ENCODE measurements around the gene HHIPL2. TPM values are rescaled to one million over a fixed set of nuclear protein-coding genes. Genes with fewer than 3 reads are reported as not detected.
"Not testable (repeated sequence)": the region's sequence is repeated elsewhere in the genome, so short reads cannot be mapped to it uniquely, and the experiment has no call there.

The HHIPL2 gene
- total and polyA plus RNA-seq, 2 donors = 0.33 to 0.57 TPM

- Histone ChIP-seq H3K4me1 (ENCODE audit: control insufficient read depth in 2 of 2, insufficient read depth in 2 of 2, low read length in 2 of 2) (no peaks in the 10 kb centered on the region), H3K36me3 (ENCODE audit: control insufficient read depth in 2 of 2, insufficient read depth in 2 of 2, low read length in 1 of 2) (no peaks in the 10 kb centered on the region), H3K27me3 (ENCODE audit: control insufficient read depth in 2 of 2, insufficient read depth in 1 of 2, low read length in 1 of 2) (no peaks in the 10 kb centered on the region), H3K4me3 (ENCODE audit: low read length in 2 of 2) (no peak overlapping the region), H3K9me3 (ENCODE audit: control insufficient read depth in 2 of 2, insufficient read depth in 1 of 2, low read length in 1 of 2) (no peaks in the 10 kb centered on the region), H3K27ac (ENCODE audit: low read depth in 1 of 2, low read length in 1 of 2) (no peak overlapping the region)
- WGBS = 96% methylated on average over 3 of the region's 3 CpGs
- no peak for DNase-seq (ENCODE audit: low read depth in 6 of 9, low spot score in 9 of 9)
Observed at GRCh38 chr1:222529181-222529580, 18.7 kb downstream of the HHIPL2 start.

GRCh38 chr1:222525951-222526350 is 22.0 kb downstream of the HHIPL2 start:
- Histone ChIP-seq H3K9me3 (ENCODE audit: control insufficient read depth in 2 of 2, insufficient read depth in 1 of 2, low read length in 1 of 2) (no peaks in the 10 kb centered on the region), H3K4me1 (ENCODE audit: control insufficient read depth in 2 of 2, insufficient read depth in 2 of 2, low read length in 2 of 2) (no peaks in the 10 kb centered on the region), H3K36me3 (ENCODE audit: control insufficient read depth in 2 of 2, insufficient read depth in 2 of 2, low read length in 1 of 2) (no peaks in the 10 kb centered on the region), H3K27ac (ENCODE audit: low read depth in 1 of 2, low read length in 1 of 2) (no peak overlapping the region), H3K4me3 (ENCODE audit: low read length in 2 of 2) (no peak overlapping the region), H3K27me3 (ENCODE audit: control insufficient read depth in 2 of 2, insufficient read depth in 1 of 2, low read length in 1 of 2) (no peaks in the 10 kb centered on the region)
- 57% methylated on average over 2 of the region's 2 CpGs for WGBS
- no peak for DNase-seq (ENCODE audit: low read depth in 6 of 9, low spot score in 9 of 9)

- Histone ChIP-seq H3K4me3 (ENCODE audit: low read length in 2 of 2) (no peak overlapping the region), H3K27ac (ENCODE audit: low read depth in 1 of 2, low read length in 1 of 2) (no peak overlapping the region), H3K4me1 (ENCODE audit: control insufficient read depth in 2 of 2, insufficient read depth in 2 of 2, low read length in 2 of 2) (no peaks in the 10 kb centered on the region), H3K27me3 (ENCODE audit: control insufficient read depth in 2 of 2, insufficient read depth in 1 of 2, low read length in 1 of 2) (no peaks in the 10 kb centered on the region), H3K9me3 (ENCODE audit: control insufficient read depth in 2 of 2, insufficient read depth in 1 of 2, low read length in 1 of 2) (no peaks in the 10 kb centered on the region), H3K36me3 (ENCODE audit: control insufficient read depth in 2 of 2, insufficient read depth in 2 of 2, low read length in 1 of 2) (no peaks in the 10 kb centered on the region)
- DNase-seq (ENCODE audit: low read depth in 6 of 9, low spot score in 9 of 9) = no peak
- WGBS = 67% methylated on average over 3 of the region's 3 CpGs
Observed at GRCh38 chr1:222523852-222524251, 24.1 kb downstream of the HHIPL2 start.

GRCh38 chr1:222522105-222522915 is 25.6 kb downstream of the HHIPL2 start:
- Histone ChIP-seq H3K27me3 (ENCODE audit: control insufficient read depth in 2 of 2, insufficient read depth in 1 of 2, low read length in 1 of 2) (no peaks in the 10 kb centered on the region), H3K9me3 (ENCODE audit: control insufficient read depth in 2 of 2, insufficient read depth in 1 of 2, low read length in 1 of 2) (no peaks in the 10 kb centered on the region), H3K4me3 (ENCODE audit: low read length in 2 of 2) (no peak overlapping the region), H3K27ac (ENCODE audit: low read depth in 1 of 2, low read length in 1 of 2) (no peak overlapping the region), H3K36me3 (ENCODE audit: control insufficient read depth in 2 of 2, insufficient read depth in 2 of 2, low read length in 1 of 2) (no peaks in the 10 kb centered on the region), H3K4me1 (ENCODE audit: control insufficient read depth in 2 of 2, insufficient read depth in 2 of 2, low read length in 2 of 2) (no peaks in the 10 kb centered on the region)
- no peak for DNase-seq (ENCODE audit: low read depth in 6 of 9, low spot score in 9 of 9)
- WGBS = 90% methylated on average over 8 of the region's 8 CpGs

- H3K4me3 ChIP-seq (ENCODE audit: low read length in 2 of 2) = no peak overlapping the region
- WGBS = 95% methylated on average over 7 of the region's 7 CpGs
- no peak overlapping the region for H3K27ac ChIP-seq (ENCODE audit: low read depth in 1 of 2, low read length in 1 of 2)
Observed at GRCh38 chr1:222521299-222522104, 26.4 kb downstream of the HHIPL2 start.

GRCh38 chr1:222489496-222489895 is 58.4 kb downstream of the HHIPL2 start:
- not testable (repeated sequence) for DNase-seq (ENCODE audit: low read depth in 6 of 9, low spot score in 9 of 9); H3K4me3 ChIP-seq (ENCODE audit: low read length in 2 of 2); H3K27ac ChIP-seq (ENCODE audit: low read depth in 1 of 2, low read length in 1 of 2); H3K4me1 ChIP-seq (ENCODE audit: control insufficient read depth in 2 of 2, insufficient read depth in 2 of 2, low read length in 2 of 2); H3K9me3 ChIP-seq (ENCODE audit: control insufficient read depth in 2 of 2, insufficient read depth in 1 of 2, low read length in 1 of 2); H3K36me3 ChIP-seq (ENCODE audit: control insufficient read depth in 2 of 2, insufficient read depth in 2 of 2, low read length in 1 of 2); H3K27me3 ChIP-seq (ENCODE audit: control insufficient read depth in 2 of 2, insufficient read depth in 1 of 2, low read length in 1 of 2)
- 96% methylated on average over 4 of the region's 5 CpGs for WGBS

More at GRCh38 chr1:222521299-222522104, 26.4 kb downstream of the HHIPL2 start:
- Histone ChIP-seq H3K27me3 (ENCODE audit: control insufficient read depth in 2 of 2, insufficient read depth in 1 of 2, low read length in 1 of 2) (no peaks in the 10 kb centered on the region), H3K9me3 (ENCODE audit: control insufficient read depth in 2 of 2, insufficient read depth in 1 of 2, low read length in 1 of 2) (no peaks in the 10 kb centered on the region), H3K4me1 (ENCODE audit: control insufficient read depth in 2 of 2, insufficient read depth in 2 of 2, low read length in 2 of 2) (no peaks in the 10 kb centered on the region), H3K36me3 (ENCODE audit: control insufficient read depth in 2 of 2, insufficient read depth in 2 of 2, low read length in 1 of 2) (no peaks in the 10 kb centered on the region)
- no peak for DNase-seq (ENCODE audit: low read depth in 6 of 9, low spot score in 9 of 9)

- H3K4me1 ChIP-seq (ENCODE audit: control insufficient read depth in 2 of 2, insufficient read depth in 2 of 2, low read length in 2 of 2) = not testable (repeated sequence)
Observed at GRCh38 chr1:222487774-222488173, 60.1 kb downstream of the HHIPL2 start.

DNA sequence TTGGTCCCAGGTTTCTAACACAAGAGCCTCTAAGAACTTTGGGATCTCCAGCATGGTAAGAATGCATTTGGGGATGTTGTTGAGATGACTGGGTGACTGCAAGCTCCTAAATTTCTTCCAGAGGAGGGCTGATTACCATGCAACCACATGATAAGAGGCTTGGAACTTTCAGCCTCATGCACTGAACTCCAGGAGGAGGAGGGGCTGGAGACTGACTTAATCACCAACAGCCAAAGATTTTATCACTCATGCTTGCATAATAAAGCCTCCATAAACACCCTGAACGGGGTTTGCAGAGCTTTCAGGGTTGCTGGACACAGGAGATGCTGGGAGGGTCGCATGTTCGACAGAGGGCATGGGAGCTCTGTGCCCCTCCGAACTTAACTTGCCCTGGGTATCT is 63.9 kb downstream of the HHIPL2 start:
- not testable (repeated sequence) for H3K27ac ChIP-seq (ENCODE audit: low read depth in 1 of 2, low read length in 1 of 2); H3K36me3 ChIP-seq (ENCODE audit: control insufficient read depth in 2 of 2, insufficient read depth in 2 of 2, low read length in 1 of 2); H3K4me3 ChIP-seq (ENCODE audit: low read length in 2 of 2); H3K4me1 ChIP-seq (ENCODE audit: control insufficient read depth in 2 of 2, insufficient read depth in 2 of 2, low read length in 2 of 2); H3K9me3 ChIP-seq (ENCODE audit: control insufficient read depth in 2 of 2, insufficient read depth in 1 of 2, low read length in 1 of 2); H3K27me3 ChIP-seq (ENCODE audit: control insufficient read depth in 2 of 2, insufficient read depth in 1 of 2, low read length in 1 of 2); DNase-seq (ENCODE audit: low read depth in 6 of 9, low spot score in 9 of 9)
- 76% methylated on average over 4 of the region's 4 CpGs for WGBS

More at GRCh38 chr1:222487774-222488173, 60.1 kb downstream of the HHIPL2 start:
- H3K27me3 ChIP-seq (ENCODE audit: control insufficient read depth in 2 of 2, insufficient read depth in 1 of 2, low read length in 1 of 2); H3K9me3 ChIP-seq (ENCODE audit: control insufficient read depth in 2 of 2, insufficient read depth in 1 of 2, low read length in 1 of 2); H3K4me3 ChIP-seq (ENCODE audit: low read length in 2 of 2); H3K36me3 ChIP-seq (ENCODE audit: control insufficient read depth in 2 of 2, insufficient read depth in 2 of 2, low read length in 1 of 2); H3K27ac ChIP-seq (ENCODE audit: low read depth in 1 of 2, low read length in 1 of 2); DNase-seq (ENCODE audit: low read depth in 6 of 9, low spot score in 9 of 9): not testable (repeated sequence)
- WGBS = 94% methylated on average over 8 of the region's 27 CpGs

DNA sequence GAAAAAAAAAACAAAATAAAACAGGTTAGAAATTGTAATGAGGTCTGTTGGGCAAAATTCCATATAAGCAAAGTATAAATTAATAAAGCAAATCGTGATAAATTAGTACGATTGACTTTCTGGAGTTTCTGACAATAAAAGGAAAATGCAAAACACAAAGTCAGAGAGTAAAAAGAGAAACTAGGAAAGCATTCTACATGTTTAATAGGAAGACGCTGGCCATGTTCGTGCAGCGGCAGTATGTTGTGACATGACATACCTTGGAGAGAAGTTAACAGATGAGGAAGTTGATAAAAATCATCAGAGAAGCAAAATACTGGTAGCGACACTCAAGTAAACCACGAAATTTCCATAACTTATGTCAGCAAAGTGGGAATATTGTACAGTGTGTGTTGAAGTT is 68.3 kb downstream of the HHIPL2 start:
- H3K27ac ChIP-seq (ENCODE audit: low read depth in 1 of 2, low read length in 1 of 2); H3K4me1 ChIP-seq (ENCODE audit: control insufficient read depth in 2 of 2, insufficient read depth in 2 of 2, low read length in 2 of 2); H3K4me3 ChIP-seq (ENCODE audit: low read length in 2 of 2); H3K36me3 ChIP-seq (ENCODE audit: control insufficient read depth in 2 of 2, insufficient read depth in 2 of 2, low read length in 1 of 2); H3K27me3 ChIP-seq (ENCODE audit: control insufficient read depth in 2 of 2, insufficient read depth in 1 of 2, low read length in 1 of 2); DNase-seq (ENCODE audit: low read depth in 6 of 9, low spot score in 9 of 9); H3K9me3 ChIP-seq (ENCODE audit: control insufficient read depth in 2 of 2, insufficient read depth in 1 of 2, low read length in 1 of 2): not testable (repeated sequence)
- WGBS = 37% methylated on average over 5 of the region's 7 CpGs

All from thymus (tissue), 11 donors.